Large intestine (tissue), 3 donors: ENCODE measurements around the gene DLX1. TPM values are rescaled to one million over a fixed set of nuclear protein-coding genes. Genes with fewer than 3 reads are reported as not detected.
"Not testable (repeated sequence)": the region's sequence is repeated elsewhere in the genome, so short reads cannot be mapped to it uniquely, and the experiment has no call there.

Experiments used
- DNase-seq, 2 donors: peaks; one replicate each; pipeline versions ENCODE4 v3.0.0 to v3.0.0-alpha.2; 2013
- H3K27ac ChIP-seq: one replicate; pipeline ENCODE4 v1.5.1; 2013; ENCODE audit warnings: low read length
- H3K27me3 ChIP-seq: 2 replicates; pipeline ENCODE4 v1.6.1; 2013; ENCODE audit warnings: low read length; ENCODE audit not compliant: control insufficient read depth, insufficient read depth
- H3K36me3 ChIP-seq: 2 replicates; pipeline ENCODE4 v1.6.1; 2013; ENCODE audit warnings: low read length; ENCODE audit not compliant: control insufficient read depth, insufficient read depth
- H3K4me1 ChIP-seq: one replicate; pipeline ENCODE4 v1.6.1; 2013; ENCODE audit warnings: low read length; ENCODE audit not compliant: control insufficient read depth, insufficient read depth
- H3K4me3 ChIP-seq: one replicate; pipeline ENCODE4 v1.5.1; 2013; ENCODE audit warnings: low read length
- H3K9me3 ChIP-seq: one replicate; pipeline ENCODE4 v1.6.1; 2013; ENCODE audit warnings: mild to moderate bottlenecking, low read depth, low read length, moderate library complexity; ENCODE audit not compliant: control insufficient read depth
- WGBS: methylation state at CpG from one replicate; pipeline ENCODE4 v1.1.5; 2013; ENCODE audit warnings: low lambda C conversion rate; ENCODE audit not compliant: insufficient coverage; 5-methylcytosine and 5-hydroxymethylcytosine counted together
- polyA plus RNA-seq: library from polyadenylated mRNA; unstranded; fragments of 120-200 nt; gene quantifications from one replicate; pipeline ENCODE4 v1.2.1, GENCODE V29; 2013

The DLX1 gene
- polyA plus RNA-seq, 1 donor = 3.4 TPM

- Histone ChIP-seq H3K36me3 (no peaks in the 10 kb centered on the region), H3K4me1 (no peaks in the 10 kb centered on the region), H3K4me3 (no peak overlapping the region), H3K27me3 (no peaks in the 10 kb centered on the region), H3K9me3 (no peaks in the 10 kb centered on the region), H3K27ac (no peak overlapping the region)
- no peak for DNase-seq
- WGBS = 92% methylated on average over 2 of the region's 6 CpGs
These were observed 36.5 kb upstream of the DLX1 start for GRCh38 chr2:172048508-172049503.

GRCh38 chr2:172049567-172050120 lies 35.7 kb upstream of the DLX1 start:
- DNase-seq = no peak
- H3K27me3 ChIP-seq = no peaks in the 10 kb centered on the region
- no peaks in the 10 kb centered on the region for H3K36me3 ChIP-seq
- WGBS = no CpG with 5 or more reads among the region's 2 CpGs
- H3K9me3 ChIP-seq = no peaks in the 10 kb centered on the region
- no peaks in the 10 kb centered on the region for H3K4me1 ChIP-seq
- no peak overlapping the region for H3K27ac ChIP-seq
- no peak overlapping the region for H3K4me3 ChIP-seq

GRCh38 chr2:172050479-172051125 lies 34.7 kb upstream of the DLX1 start:
- Histone ChIP-seq H3K27ac (no peak overlapping the region), H3K9me3 (no peaks in the 10 kb centered on the region), H3K27me3 (no peaks in the 10 kb centered on the region), H3K4me1 (no peaks in the 10 kb centered on the region), H3K36me3 (no peaks in the 10 kb centered on the region), H3K4me3 (no peak overlapping the region)
- no CpG with 5 or more reads among the region's 1 CpG for WGBS
- DNase-seq = no peak

GRCh38 chr2:172052000-172052983 lies 33.0 kb upstream of the DLX1 start:
- no peak overlapping the region for H3K4me3 ChIP-seq
- H3K27ac ChIP-seq = no peak overlapping the region
- peak; percentile 1 to 26 for DNase-seq
- no peaks in the 10 kb centered on the region for H3K27me3 ChIP-seq
- 81% methylated on average over 3 of the region's 4 CpGs for WGBS
- H3K36me3 ChIP-seq = no peaks in the 10 kb centered on the region
- no peaks in the 10 kb centered on the region for H3K4me1 ChIP-seq
- no peaks in the 10 kb centered on the region for H3K9me3 ChIP-seq

- Histone ChIP-seq H3K27me3 (no peaks in the 10 kb centered on the region), H3K4me3 (no peak overlapping the region), H3K4me1 (no peaks in the 10 kb centered on the region), H3K9me3 (no peaks in the 10 kb centered on the region), H3K27ac (no peak overlapping the region), H3K36me3 (no peaks in the 10 kb centered on the region)
- DNase-seq = no peak
- WGBS = 100% methylated on average over 1 of the region's 1 CpG
These were observed 31.8 kb upstream of the DLX1 start for GRCh38 chr2:172053486-172053885.

GRCh38 chr2:172056293-172056692 lies 29.0 kb upstream of the DLX1 start:
- H3K27ac ChIP-seq = no peak overlapping the region

GRCh38 chr2:172058660-172059059 lies 26.6 kb upstream of the DLX1 start:
- WGBS = 100% methylated on average over 3 of the region's 5 CpGs
- no peaks in the 10 kb centered on the region for H3K36me3 ChIP-seq

More at GRCh38 chr2:172056293-172056692, 29.0 kb upstream of the DLX1 start:
- no peak overlapping the region for H3K4me3 ChIP-seq
- no peaks in the 10 kb centered on the region for H3K4me1 ChIP-seq
- H3K27me3 ChIP-seq = no peaks in the 10 kb centered on the region
- no CpG with 5 or more reads among the region's 2 CpGs for WGBS
- no peaks in the 10 kb centered on the region for H3K36me3 ChIP-seq
- no peak for DNase-seq
- no peaks in the 10 kb centered on the region for H3K9me3 ChIP-seq

GRCh38 chr2:172060118-172060517 lies 25.2 kb upstream of the DLX1 start:
- WGBS = 100% methylated on average over 1 of the region's 5 CpGs
- not testable (repeated sequence) for H3K36me3 ChIP-seq, H3K4me1 ChIP-seq, DNase-seq, H3K9me3 ChIP-seq, H3K27ac ChIP-seq, H3K27me3 ChIP-seq, H3K4me3 ChIP-seq

More at GRCh38 chr2:172058660-172059059, 26.6 kb upstream of the DLX1 start:
- no peaks in the 10 kb centered on the region for H3K4me1 ChIP-seq
- no peak overlapping the region for H3K27ac ChIP-seq
- H3K4me3 ChIP-seq = no peak overlapping the region
- no peaks in the 10 kb centered on the region for H3K9me3 ChIP-seq
- no peak for DNase-seq
- no peaks in the 10 kb centered on the region for H3K27me3 ChIP-seq

GRCh38 chr2:172062402-172063004 lies 22.8 kb upstream of the DLX1 start:
- Histone ChIP-seq H3K27ac (no peak overlapping the region), H3K4me1 (no peaks in the 10 kb centered on the region), H3K36me3 (no peaks in the 10 kb centered on the region), H3K9me3 (no peaks in the 10 kb centered on the region), H3K4me3 (no peak overlapping the region), H3K27me3 (no peaks in the 10 kb centered on the region)
- DNase-seq = no peak
- no CpG with 5 or more reads among the region's 1 CpG for WGBS
